OCI-M2 (cell line): Measurements from ENCODE around the gene SAA4.
"Not testable (repeated sequence)": the region's sequence is repeated elsewhere in the genome, so short reads cannot be mapped to it uniquely, and the experiment has no call there.

Experiments
- DNase-seq: peaks from one replicate; lab custom pipeline; 2025; ENCODE audit not compliant: unreplicated experiment; lab: John Stamatoyannopoulos, UW

The SAA4 gene

GRCh38 chr11:18247191-18247581 is 10.6 kb upstream of the SAA4 start:
- DNase-seq: not testable (repeated sequence)

DNA sequence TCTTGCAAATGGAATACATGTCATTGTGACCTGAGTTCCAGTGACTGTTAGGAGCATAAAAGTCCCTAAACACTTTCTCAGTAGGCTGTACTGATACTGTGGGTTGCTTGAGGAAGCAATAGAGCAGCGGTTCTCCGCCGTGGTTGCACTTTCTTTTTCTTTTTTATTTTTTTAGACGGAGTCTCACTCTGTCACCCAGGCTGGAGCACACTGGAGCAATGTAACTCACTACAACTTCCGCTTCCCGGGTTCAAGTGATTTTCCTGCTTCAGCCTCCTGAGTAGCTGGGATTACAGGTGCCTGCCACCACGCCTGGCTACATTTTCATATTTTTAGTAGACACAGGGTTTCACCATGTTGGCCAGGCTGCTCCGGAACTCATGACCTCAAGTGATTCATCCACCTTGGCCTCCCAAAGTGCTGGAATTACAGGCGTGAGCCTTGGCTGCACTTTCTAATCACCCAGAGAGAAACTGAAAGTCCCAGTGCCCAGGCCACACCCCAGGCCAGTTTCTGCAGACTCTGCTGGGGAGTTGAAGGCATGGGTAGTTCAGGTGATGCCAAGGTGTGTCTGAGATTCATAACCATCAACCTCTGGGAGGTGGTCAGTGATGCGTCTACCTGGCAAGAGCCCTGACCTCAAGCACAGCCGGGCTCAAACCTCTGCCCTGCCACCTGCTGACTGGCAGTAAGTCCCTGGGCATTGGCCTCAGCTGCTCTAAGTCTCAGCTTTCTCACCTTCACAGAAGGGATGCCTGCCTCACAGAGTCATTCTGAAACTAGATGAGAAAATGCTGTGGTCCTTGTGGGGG is 10.0 kb upstream of the SAA4 start:
- DNase-seq: not testable (repeated sequence)

- no peak for DNase-seq
Measured at GRCh38 chr11:18245396-18245795, 8.8 kb upstream of the SAA4 start.

- DNase-seq: no peak
Measured at GRCh38 chr11:18243783-18244362, 7.3 kb upstream of the SAA4 start.

GRCh38 chr11:18239655-18240054 is 3.1 kb upstream of the SAA4 start:
- DNase-seq: no peak

GRCh38 chr11:18235394-18236334 is 938 bp downstream of the SAA4 start:
- DNase-seq: no peak

DNA sequence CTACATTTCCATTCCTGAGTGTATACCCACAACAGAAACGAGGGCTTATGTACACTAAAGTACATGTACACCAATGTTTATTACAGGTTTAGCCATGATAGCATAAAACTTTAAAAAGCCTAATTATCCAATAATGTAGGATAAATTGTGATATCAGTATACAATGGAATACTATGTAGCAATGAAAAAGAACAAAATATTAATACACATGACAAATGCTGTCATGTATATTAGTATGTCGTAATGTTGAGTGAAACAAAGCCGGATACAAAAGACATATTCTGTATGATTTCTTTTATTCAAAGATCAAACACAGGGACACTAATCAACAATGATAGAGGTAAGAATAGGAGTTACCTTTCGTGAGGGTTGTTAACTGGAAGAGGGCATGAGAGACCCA is 2.7 kb downstream of the SAA4 start:
- DNase-seq: no peak

DNA sequence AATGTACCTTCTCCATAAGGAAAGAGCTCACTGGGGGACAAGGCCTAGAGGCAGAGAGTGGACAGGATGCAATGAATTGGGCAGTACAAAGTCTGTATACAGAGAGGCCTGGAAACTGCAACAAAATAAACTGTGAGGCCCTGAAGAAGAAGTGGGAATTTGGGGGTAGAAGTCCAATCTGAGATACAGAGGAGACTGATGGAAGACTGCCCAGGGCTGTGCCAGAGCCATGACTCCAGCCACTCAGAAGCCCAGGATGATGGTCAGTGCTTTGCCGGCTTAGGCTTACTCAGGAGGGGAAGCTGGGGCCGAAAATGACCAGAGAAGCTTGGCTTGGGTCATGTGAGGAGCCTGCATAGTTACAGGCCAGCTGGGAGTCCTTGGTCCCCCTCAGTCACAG is 5.7 kb downstream of the SAA4 start:
- no peak for DNase-seq

GRCh38 chr11:18229501-18229900 is 7.1 kb downstream of the SAA4 start:
- DNase-seq: no peak

DNA sequence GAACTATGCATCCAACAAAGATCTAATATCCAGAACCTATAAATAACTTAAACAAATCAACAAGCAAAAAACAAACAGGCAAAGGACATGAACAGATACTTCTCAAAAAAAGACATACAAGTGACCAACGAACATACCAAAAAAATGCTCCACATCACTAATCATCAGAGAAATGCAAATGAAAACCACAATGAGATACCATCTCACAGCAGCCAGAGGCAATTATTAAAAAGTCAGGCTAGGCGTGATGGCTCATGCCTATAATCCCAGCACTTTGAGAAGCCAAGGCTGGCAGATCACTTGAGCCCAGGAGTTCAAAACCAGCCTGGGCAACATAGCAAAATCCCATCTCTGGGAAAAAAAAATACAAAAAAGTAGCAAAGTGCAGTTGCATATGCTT is 10.7 kb downstream of the SAA4 start:
- no peak for DNase-seq

GRCh38 chr11:18223591-18224387 is 12.8 kb downstream of the SAA4 start:
- DNase-seq: no peak

DNA sequence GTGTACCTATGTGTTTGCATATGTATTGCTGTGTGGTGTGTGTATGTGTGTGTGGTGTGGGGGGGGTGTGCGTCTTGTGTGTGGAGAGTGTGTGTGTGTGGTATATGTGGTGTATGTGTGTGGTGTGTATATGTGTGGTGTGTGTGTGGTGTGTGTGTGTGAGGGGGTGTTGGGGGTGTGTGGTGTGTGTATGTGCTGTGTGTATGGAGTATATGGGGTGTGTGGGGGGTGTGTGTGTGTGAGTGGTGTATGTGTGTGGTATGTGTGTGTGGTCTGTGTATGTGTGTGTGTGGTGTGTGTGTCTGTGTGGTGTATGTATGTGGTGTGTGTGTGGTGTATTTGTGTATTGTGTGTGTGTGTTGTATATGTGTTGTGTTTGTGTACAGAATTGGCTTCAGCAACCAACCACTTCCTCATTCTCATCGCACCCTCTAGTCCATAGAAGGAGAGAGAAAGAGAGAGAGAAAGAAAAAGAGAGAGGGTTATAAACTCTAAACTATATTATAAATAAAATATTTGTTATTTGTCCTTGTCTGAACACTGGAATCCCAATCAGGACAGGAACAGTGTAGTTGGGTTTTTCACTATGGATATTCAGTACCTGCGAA is 13.7 kb downstream of the SAA4 start:
- DNase-seq: no peak

GRCh38 chr11:18221274-18221876 is 15.2 kb downstream of the SAA4 start:
- DNase-seq: no peak

GRCh38 chr11:18209058-18209457 is 27.5 kb downstream of the SAA4 start:
- DNase-seq: no peak

DNA sequence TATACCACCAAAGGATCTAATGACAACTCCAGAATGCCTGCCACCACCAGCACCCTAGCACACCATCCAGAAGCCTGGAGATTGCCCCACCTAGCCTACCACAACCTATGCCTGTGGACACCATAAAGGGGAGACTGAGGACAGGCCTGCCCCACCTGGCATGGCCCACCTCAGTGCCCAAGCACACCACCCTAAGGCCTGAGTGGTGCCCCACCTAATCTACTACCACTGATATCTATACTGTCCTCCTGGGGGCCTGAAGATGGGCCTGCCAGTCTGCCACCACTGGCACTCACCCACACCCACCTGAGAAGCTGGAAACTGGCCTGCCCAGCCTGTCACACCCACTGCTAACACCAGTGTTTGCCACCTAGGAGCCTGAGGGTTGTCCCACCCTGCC is 31.8 kb downstream of the SAA4 start:
- no peak for DNase-seq

DNA sequence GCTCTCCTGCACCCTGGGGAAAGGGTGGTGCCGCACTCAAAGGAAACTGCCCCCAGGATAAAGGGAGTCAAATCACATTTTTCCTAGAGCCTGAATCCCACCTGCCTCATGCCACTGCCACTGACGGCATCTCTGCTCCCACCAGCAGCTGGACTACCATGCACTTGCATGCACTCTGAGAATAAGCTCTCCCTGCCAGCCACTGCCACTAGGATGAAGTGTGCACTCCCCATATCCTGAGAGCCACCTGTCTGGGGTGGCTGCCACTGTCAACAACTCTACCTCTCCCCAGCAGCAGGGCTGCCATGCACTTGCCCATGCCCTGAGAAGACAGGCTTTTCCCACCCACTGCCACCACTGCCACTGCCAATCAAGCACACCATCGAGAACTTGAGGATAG is 32.4 kb downstream of the SAA4 start:
- no peak for DNase-seq

DNA sequence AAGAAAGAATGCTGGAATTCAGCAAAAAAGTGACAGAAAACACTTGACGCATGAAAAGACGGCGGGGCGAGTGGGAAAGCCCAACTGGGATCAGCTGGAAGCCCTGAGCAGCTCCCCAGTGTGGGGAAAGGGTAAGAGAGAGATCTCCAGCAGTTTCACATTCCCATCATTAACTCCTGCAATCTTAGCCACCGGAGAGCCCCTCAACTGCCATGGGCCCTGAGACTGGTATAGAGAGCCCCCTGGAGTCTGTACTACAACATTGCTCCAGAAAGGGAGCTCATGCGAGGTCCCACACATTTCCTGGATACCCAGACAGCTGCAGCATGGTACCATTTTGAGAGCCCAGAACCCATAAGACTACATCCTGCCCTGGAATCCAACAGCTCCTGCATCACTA is 32.9 kb downstream of the SAA4 start:
- no peak for DNase-seq

- DNase-seq: not testable (repeated sequence)
Measured at GRCh38 chr11:18197738-18198137, 38.9 kb downstream of the SAA4 start.

GRCh38 chr11:18196532-18196931 is 40.1 kb downstream of the SAA4 start:
- DNase-seq: no peak

GRCh38 chr11:18193010-18193409 is 43.6 kb downstream of the SAA4 start:
- no peak for DNase-seq
